HepG2 (cell line): ENCODE data around the gene LRP1B.
A peak's percentile ranks its signal among the peaks of the same experiment; 100 is the strongest.
"Not testable (repeated sequence)": the region's sequence is repeated elsewhere in the genome, so short reads cannot be mapped to it uniquely, and the experiment has no call there.

ENCODE experiments used
- BCL3 ChIP-seq: sonication (generic); formaldehyde crosslinking; IDR thresholded peaks from 2 replicates; pipeline ENCODE4 v1.5.1; 2020; ENCODE audit warnings: mild to moderate bottlenecking, missing genetic modification reagents, moderate library complexity
- CTCF ChIP-seq: sonication (generic); formaldehyde crosslinking; IDR thresholded peaks from 2 replicates; pipeline ENCODE4 v1.5.0; 2020; ENCODE audit warnings: mild to moderate bottlenecking, missing genetic modification reagents, moderate library complexity
- KDM1A ChIP-seq: IDR thresholded peaks from 2 replicates; pipeline ENCODE4 v1.6.1; 2016; ENCODE audit warnings: missing compliant biosample characterization
- POLR2AphosphoS5 ChIP-seq: IDR thresholded peaks from 2 replicates; pipeline ENCODE4 v1.6.1; 2012; ENCODE audit warnings: low read depth, low read length
- RAD21 ChIP-seq: fragments of 450-650 bp; formaldehyde crosslinking; IDR thresholded peaks from 2 replicates; pipeline ENCODE4 v1.5.0; 2020; ENCODE audit warnings: mild to moderate bottlenecking
- USF2 ChIP-seq, 2 experiments: sonication (generic) in 1 of 2; formaldehyde crosslinking in 1 of 2; IDR thresholded peaks; 2 replicates each; pipeline versions ENCODE4 v1.5.1 to v1.6.1; 2011 to 2020; ENCODE audit warnings: borderline replicate concordance in 1 of 2, low read depth in 1 of 2, low read length in 1 of 2, mild to moderate bottlenecking in 1 of 2, missing genetic modification reagents in 1 of 2, moderate library complexity in 1 of 2
- ZFP37 ChIP-seq: sonication (generic); formaldehyde crosslinking; IDR thresholded peaks from 2 replicates; pipeline ENCODE4 v1.4.0; 2020; ENCODE audit warnings: missing genetic modification reagents, borderline replicate concordance
- ZNF839 ChIP-seq: sonication (generic); formaldehyde crosslinking; IDR thresholded peaks from 2 replicates; pipeline ENCODE4 v1.4.0; 2020; ENCODE audit warnings: missing genetic modification reagents, mild to moderate bottlenecking, borderline replicate concordance
- TF ChIP-seq, protein P1 (sequence below): sonication (generic); formaldehyde crosslinking; IDR thresholded peaks from 2 replicates; pipeline ENCODE4 v1.9.0; 2022; ENCODE audit warnings: missing genetic modification reagents, mild to moderate bottlenecking, borderline replicate concordance

DNA sequence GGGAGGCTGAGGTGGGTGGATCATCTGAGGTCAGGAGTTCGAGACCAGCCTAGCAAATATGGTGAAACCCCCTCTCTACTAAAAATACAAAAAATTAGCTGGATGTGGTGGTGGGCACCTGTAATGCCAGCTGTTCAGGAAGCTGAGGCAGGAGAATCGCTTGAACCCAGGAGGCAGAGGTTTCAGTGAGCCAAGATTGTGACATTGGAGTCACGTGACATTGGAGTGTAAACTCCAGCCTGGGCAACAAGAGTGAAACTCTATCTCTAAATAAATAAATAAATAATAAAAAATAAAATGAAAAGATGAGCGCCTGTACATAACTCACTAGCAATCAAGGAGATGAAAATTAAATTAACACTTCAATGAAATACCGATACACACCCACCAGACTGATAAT, 1853.5 kb downstream of the LRP1B start:
- TF ChIP-seq ZNF839 (CRISPR knock-in tag); POLR2AphosphoS5; USF2 (CRISPR knock-in tag; IDR thresholded peaks at IDR 0.05; ENCODE audit: borderline replicate concordance); CTCF; BCL3 (CRISPR knock-in tag); KDM1A (CRISPR knock-in tag); ZFP37 (CRISPR knock-in tag); RAD21: not testable (repeated sequence)
- TF ChIP-seq, protein P1, sequence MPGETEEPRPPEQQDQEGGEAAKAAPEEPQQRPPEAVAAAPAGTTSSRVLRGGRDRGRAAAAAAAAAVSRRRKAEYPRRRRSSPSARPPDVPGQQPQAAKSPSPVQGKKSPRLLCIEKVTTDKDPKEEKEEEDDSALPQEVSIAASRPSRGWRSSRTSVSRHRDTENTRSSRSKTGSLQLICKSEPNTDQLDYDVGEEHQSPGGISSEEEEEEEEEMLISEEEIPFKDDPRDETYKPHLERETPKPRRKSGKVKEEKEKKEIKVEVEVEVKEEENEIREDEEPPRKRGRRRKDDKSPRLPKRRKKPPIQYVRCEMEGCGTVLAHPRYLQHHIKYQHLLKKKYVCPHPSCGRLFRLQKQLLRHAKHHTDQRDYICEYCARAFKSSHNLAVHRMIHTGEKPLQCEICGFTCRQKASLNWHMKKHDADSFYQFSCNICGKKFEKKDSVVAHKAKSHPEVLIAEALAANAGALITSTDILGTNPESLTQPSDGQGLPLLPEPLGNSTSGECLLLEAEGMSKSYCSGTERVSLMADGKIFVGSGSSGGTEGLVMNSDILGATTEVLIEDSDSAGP = not testable (repeated sequence)
- TF ChIP-seq USF2 (IDR thresholded peaks at IDR 0.05; ENCODE audit: low read depth, low read length) = peak; percentile 40; the same call in 1 of the 2 replicates
